ENCODE data around the gene TMEM109.

Gene TMEM109

DNA sequence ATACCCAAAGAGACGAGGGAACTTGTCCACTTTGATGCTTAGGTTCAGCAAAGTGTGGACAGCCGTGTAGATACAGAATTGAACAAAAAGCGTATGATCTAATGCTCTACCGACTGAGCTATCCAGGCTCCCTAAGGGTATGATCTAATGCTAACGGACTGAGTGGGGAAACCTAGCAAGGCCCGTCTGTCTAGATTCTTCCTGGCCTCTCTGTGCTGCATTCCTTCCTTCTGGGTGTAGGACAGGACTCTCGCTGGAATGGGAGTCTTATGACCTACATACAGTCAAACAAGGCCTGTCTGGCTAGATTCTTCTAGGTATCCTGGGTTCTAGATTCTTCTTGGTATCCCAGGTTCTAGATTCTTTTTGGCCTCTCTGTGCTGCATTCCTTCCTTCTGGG, 46.4 kb downstream of the TMEM109 start:
- in situ Hi-C loops (cut with MboI; ENCODE audit: low sequenced_read_pairs) = no loop called here

DNA sequence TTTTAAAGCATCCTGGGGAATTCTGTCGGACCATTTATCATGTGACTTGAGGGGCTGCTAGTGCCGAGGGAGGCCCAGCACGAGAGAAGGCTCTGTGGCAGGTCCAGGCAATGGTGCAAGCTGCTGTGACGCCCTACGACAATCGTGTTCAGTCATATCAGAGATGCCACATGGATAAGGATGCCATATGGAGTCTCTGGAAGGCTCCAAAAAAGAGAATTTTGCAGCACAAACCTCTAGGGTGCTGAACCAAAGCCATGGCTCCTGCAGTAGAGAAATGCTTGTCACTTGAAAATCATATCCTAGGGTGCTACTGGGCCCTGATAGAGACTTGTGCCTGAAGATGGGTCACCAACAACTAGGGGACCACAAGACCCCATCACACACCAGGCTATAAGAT, 50.8 kb downstream of the TMEM109 start:
- in situ Hi-C loops (cut with MboI; ENCODE audit: low sequenced_read_pairs) = no loop called here

DNA sequence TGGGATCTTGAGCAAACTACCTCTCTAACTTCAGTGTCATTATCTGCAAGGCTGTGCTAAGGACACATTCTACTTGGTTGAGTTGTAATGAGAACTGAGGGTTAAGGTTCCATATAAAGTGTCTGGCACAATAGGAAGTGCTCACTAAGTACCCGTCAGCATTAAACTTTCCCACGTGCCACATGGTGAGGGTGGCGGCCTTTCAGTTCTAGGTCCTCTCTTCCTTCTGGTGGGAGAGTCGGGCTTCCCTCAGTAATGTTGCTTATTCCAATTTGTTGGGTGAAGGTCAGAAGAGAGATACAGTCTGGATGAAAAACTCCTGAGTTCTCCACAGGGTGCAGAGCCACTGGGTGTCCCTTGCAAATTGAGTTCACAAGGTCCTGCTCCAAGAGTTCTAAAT, 52.9 kb downstream of the TMEM109 start:
- in situ Hi-C loops (cut with MboI; ENCODE audit: low sequenced_read_pairs) = no loop called here

DNA sequence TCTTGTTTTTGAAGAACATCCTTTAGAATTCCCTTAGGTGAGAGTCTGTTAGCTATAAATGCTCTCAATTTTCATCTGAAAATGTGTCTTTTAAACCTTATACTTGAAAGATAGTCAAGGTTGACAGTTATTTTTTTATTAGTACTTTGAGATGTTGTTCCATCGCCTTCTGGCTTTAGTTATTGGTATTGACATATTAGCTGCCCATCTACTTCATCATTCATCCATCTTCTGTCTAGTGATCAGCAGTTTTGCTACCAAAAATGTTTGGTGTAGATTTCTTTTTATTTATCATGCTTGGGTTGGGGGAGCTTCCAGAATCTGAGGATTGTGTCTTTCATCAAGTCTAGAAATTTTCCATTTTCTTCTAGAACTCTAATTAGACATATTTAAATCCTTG, 54.3 kb downstream of the TMEM109 start:
- in situ Hi-C loops (cut with MboI; ENCODE audit: low sequenced_read_pairs) = no loop called here

DNA sequence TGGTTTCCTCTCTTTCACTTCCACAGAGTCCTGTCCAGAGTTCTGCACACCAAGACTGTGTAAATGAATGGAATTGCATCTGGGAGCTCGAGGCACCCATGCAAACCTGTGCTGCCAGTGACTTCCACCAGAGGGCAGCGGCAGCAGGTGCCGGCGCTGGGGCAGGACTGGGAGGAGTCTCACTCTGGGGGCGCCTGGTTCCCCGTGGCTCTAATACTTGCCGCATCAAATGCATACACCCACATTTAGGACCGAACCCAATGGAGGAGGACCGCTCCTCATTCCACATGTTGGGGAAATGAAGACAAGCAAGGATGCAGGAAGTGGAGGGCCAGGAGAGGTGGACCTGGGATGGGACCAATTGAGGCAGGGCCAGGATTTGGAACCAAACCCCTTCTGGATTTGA, 56.4 kb downstream of the TMEM109 start:
- in situ Hi-C loops (cut with MboI; ENCODE audit: low sequenced_read_pairs) = no loop called here

DNA sequence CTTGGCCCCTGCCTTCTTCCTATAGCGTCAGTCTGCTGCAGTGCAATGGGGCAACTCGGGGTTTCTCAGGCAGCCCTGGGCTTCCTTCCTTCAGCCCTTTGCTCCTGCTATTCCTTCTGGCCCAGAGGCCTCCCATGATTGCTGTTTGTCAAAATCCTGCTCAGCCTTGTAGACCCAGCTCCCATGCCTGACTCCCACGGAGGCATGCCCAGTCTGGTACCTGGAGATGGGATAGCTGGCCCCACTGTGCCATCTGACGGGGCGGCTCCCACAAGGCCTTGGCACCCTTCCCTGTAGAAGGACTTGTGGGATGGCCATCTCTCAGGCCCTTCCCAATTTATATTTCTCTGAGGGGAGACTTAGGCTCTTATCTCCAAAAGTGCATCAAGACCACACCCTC, 56.9 kb downstream of the TMEM109 start:
- in situ Hi-C loops (cut with MboI; ENCODE audit: low sequenced_read_pairs) = no loop called here

DNA sequence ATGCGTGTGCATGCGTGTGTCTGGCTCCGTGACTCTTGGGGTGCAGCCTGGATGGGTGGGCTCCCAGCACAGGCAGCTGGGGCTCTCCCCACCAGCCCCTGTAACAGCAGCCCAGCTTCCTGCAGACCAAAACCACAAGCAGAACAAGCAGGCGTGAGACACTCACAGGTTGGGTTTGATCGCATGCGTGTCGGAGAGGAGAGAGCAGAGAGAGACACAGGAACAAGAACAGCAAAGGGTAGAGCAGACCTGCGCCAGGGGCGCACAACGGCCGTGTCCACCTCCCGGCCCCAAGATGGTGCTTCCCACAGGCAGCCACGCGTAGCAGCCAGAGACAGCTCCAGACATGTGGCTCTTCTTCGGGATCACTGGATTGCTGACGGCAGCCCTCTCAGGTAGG, 57.6 kb downstream of the TMEM109 start, which contains the start of gene CD6:
Gene CD6 (plus strand): TSS at position 161 of the 400 bp plus-strand sequence. CDS start 186 bp downstream, at position 347.
- in situ Hi-C loops (cut with MboI; ENCODE audit: low sequenced_read_pairs) = no loop called here

DNA sequence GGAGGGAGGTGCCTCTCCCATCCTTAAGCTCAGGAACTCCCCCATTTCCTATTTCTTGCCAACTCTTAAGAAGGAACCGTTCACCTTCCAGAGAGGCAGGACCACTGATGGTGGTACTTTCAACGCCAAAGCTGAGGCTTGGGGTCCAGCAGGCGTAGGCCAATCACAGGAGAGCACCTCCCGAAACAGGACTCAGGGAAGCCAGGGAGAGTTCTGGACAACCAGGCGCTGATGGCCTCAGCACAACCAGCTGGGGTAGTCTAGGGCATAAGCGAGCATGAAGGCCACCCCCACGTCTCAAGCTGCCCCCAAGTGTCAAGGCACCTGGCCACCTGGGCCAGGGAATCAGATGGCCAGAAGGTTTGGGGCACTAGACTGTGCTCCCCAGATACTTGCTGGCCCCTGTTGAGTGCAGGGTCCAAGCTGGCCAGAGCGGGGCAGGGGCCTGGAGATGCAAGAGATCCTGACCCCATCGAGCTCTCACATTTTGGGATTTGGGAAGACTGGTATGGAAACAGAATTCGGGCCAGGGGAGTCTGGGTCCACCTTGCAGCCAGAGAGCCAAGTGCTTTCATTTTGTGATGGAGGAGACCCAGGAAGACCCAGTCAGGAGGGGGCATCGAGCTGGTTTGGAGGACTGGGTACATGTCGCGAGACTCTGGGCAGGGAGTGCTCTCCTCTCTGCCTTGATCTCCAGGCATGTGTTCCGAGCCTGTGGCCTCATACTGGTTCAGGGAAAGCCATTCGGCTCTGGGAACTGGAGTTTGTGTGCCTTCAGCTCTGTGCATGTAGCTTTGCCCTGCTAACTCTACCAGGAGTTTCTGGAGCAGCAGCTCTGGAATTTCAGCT, 58.4 kb downstream of the TMEM109 start:
- in situ Hi-C loops (cut with MboI; ENCODE audit: low sequenced_read_pairs) = no loop called here
